Suppressor macrophage treated with lipopolysaccharide for 4 hours (primary cell): ENCODE data around the gene CNRIP1.
A peak's percentile ranks its signal among the peaks of the same experiment; 100 is the strongest.

Experiments
- DNase-seq: peaks from one replicate; pipeline ENCODE4 v3.0.0-alpha.2; 2020

Gene CNRIP1

DNA sequence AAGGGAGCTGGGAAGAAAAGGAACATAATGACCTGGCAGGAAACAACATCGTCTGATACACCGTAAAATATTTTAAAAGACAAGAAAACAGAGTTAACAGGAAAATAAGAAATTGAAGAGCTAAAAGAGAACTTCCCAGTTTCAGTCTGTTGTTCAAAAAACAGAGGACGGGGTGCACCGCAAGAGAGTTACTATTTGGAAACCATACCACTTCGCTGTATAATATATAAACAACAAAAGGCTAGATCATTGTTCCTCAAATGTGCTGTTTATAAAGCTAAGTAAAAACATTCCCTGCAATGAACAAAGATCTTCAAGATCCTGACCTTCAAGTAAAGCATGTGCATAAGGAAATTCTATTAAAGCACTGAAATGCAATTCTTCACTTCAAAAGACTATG, 69.6 kb downstream of the CNRIP1 start:
- DNase-seq, result peak; percentile 37

GRCh38 chr2:68248806-68249205, 70.9 kb downstream of the CNRIP1 start:
- no peak for DNase-seq

GRCh38 chr2:68248361-68248760, 71.4 kb downstream of the CNRIP1 start:
- no peak for DNase-seq

- DNase-seq, result no peak
These were observed 73.4 kb downstream of the CNRIP1 start for GRCh38 chr2:68246396-68246795.

DNA sequence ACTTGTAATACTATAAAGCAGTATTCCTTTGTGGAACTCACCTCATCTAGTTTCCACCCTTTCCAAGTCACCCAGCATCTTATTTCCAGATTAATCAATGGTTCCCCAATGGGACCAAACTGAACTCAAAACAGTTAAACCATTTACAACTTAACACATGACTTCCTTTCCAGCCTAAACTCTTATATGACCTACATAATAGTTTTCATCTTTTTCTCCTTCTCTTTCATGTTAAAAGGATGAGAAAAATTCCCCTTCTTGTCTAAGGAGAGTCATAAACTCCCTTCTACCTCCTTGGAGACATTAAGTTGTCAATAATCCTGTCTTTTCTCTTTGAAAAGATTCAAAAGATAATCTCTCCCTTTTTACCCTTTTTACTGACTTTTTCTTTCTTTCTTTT, 74.1 kb downstream of the CNRIP1 start:
- DNase-seq, result no peak

- no peak for DNase-seq
These were observed 74.7 kb downstream of the CNRIP1 start for GRCh38 chr2:68245066-68245465.

- no peak for DNase-seq
These were observed 75.3 kb downstream of the CNRIP1 start for GRCh38 chr2:68244456-68244855.
